GM12878 (cell line): Measurements from ENCODE around the gene RNU2-1. TPM values are rescaled to one million over a fixed set of nuclear protein-coding genes. Genes with fewer than 3 reads are reported as not detected.

Experiments
- RFX5 ChIP-seq: IDR thresholded peaks from 2 replicates; pipeline ENCODE4 v1.6.1; 2011; ENCODE audit warnings: low read depth, low read length, improper control_type of control experiment
- SIX5 ChIP-seq: IDR thresholded peaks from 2 replicates; pipeline ENCODE4 v1.6.1; 2011; ENCODE audit warnings: mild to moderate bottlenecking, low read depth, low read length, moderate library complexity; ENCODE audit not compliant: severe bottlenecking
- polyA plus RNA-seq, 11 experiments: library from polyadenylated mRNA; depleted of rRNA in 4 of 11; unstranded in 6 of 11; stranded (reverse) in 5 of 11; fragments of >200 nt; fragmentation: Nextera tagmentation in 4 of 11; fragmentation: Illumina TruSeq in 1 of 11; extraction: Ambion mirVana in 4 of 11; extraction: Trizol in 1 of 11; gene quantifications; 1 replicate in 1 of 11; 2 replicates in 10 of 11; pipeline versions ENCODE4 v1.2.1 to v1.2.3, GENCODE V29; 2011 to 2016; ENCODE audit warnings: inconsistent platforms in 2 of 11, missing spikeins in 2 of 11, low read depth in 1 of 11
- small RNA-seq: library from RNA; depleted of rRNA; stranded (forward); fragments of <200 nt; gene quantifications from one replicate; pipeline ENCODE3, GENCODE V24; 2014
- total RNA-seq, 4 experiments: library from RNA; depleted of rRNA in 3 of 4; stranded (reverse); fragments of >200 nt in 3 of 4; fragmentation: Illumina TruSeq in 1 of 4; extraction: Trizol in 1 of 4; gene quantifications; 2 replicates each; pipeline versions ENCODE4 v1.2.1 to v1.2.3, GENCODE V29; 2013 to 2021
- TF ChIP-seq, protein P1 (sequence below): fragments of 150-350 bp; IDR thresholded peaks from 2 replicates; pipeline ENCODE4 v1.6.1; 2014; ENCODE audit warnings: mild to moderate bottlenecking, low read depth, low read length
- TF ChIP-seq, protein P2 (sequence below): IDR thresholded peaks from 2 replicates; pipeline ENCODE4 v1.6.1; 2012; ENCODE audit warnings: low read length, inconsistent platforms

Gene RNU2-1
- total and polyA plus RNA-seq, 10 of the 15 experiments (the other 5 are each of a cell fraction or from before 2014, with no cell fraction given) = 17.5 to 9,631 (median 17.7) TPM; not detected in 7

DNA sequence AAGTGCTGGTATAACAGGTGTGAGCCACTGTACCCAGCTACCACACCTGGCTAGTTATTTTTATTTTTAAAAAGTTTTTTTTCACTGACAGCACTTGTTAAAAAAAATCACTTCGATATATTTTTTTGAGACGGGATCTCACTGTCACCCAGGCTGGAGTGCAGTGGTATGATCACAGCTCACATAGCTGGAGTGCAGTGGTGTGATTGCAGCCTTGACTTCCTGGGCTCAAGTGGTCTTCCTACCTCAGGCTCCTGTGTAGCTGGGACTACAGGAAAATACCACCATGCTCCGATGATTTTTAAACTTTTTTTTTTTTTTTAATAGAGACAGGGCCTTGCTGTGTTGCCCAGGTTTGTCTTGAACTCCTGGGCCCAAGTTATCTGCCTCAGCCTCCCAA is 49.9 kb downstream of the RNU2-1 start (continued):
- TF ChIP-seq, protein P1, sequence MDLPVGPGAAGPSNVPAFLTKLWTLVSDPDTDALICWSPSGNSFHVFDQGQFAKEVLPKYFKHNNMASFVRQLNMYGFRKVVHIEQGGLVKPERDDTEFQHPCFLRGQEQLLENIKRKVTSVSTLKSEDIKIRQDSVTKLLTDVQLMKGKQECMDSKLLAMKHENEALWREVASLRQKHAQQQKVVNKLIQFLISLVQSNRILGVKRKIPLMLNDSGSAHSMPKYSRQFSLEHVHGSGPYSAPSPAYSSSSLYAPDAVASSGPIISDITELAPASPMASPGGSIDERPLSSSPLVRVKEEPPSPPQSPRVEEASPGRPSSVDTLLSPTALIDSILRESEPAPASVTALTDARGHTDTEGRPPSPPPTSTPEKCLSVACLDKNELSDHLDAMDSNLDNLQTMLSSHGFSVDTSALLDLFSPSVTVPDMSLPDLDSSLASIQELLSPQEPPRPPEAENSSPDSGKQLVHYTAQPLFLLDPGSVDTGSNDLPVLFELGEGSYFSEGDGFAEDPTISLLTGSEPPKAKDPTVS = no peak
- TF ChIP-seq RFX5 (no peak), SIX5 (no peak)
- TF ChIP-seq, protein P2, sequence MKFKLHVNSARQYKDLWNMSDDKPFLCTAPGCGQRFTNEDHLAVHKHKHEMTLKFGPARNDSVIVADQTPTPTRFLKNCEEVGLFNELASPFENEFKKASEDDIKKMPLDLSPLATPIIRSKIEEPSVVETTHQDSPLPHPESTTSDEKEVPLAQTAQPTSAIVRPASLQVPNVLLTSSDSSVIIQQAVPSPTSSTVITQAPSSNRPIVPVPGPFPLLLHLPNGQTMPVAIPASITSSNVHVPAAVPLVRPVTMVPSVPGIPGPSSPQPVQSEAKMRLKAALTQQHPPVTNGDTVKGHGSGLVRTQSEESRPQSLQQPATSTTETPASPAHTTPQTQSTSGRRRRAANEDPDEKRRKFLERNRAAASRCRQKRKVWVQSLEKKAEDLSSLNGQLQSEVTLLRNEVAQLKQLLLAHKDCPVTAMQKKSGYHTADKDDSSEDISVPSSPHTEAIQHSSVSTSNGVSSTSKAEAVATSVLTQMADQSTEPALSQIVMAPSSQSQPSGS = no peak

Small RNA genes within 50 kb of the gene (small RNA-seq; reads per million reads assigned to genes)
- gene RF00004 (not detected), gene RNU2-1 (not detected)

Other genes with a start within 250 kb of the RNU2-1 start
Only the 7 nearest of the 10 such genes appear.
- gene VAT1, start 211.6 kb downstream of the RNU2-1 start, total RNA-seq (2014; rRNA removed) = 6.5 and 8.6 TPM in 2 replicates
- gene VAT1, start 211.6 kb downstream of the RNU2-1 start, total RNA-seq (2014; rRNA removed; fragmentation: Illumina TruSeq; extraction: Trizol) = 4.8 and 5.0 TPM in 2 replicates
- 15.7 and 19.8 TPM in 2 replicates for gene VAT1, start 211.6 kb downstream of the RNU2-1 start, total RNA-seq (2021)
- gene VAT1, start 211.6 kb downstream of the RNU2-1 start, polyA plus RNA-seq (2011; rRNA removed) = 7.6 and 17.4 TPM in 2 replicates
- gene VAT1, start 211.6 kb downstream of the RNU2-1 start, polyA plus RNA-seq (2014; fragmentation: Illumina TruSeq; extraction: Trizol) = 5.0 and 8.6 TPM in 2 replicates
- 1 to 10 TPM; 6.0 to 7.8 TPM for gene VAT1, start 211.6 kb downstream of the RNU2-1 start, polyA plus RNA-seq (2014; fragmentation: Nextera tagmentation; extraction: Ambion mirVana)
- gene VAT1, start 211.6 kb downstream of the RNU2-1 start, polyA plus RNA-seq (2014; rRNA removed) = 6.4 and 7.0 TPM in 2 replicates
- 1 to 10 TPM; 7.0 to 9.0 TPM for gene VAT1, start 211.6 kb downstream of the RNU2-1 start, polyA plus RNA-seq (2016; fragmentation: Nextera tagmentation; extraction: Ambion mirVana)
- gene RND2, start 208.7 kb downstream of the RNU2-1 start, total RNA-seq (2014; rRNA removed) = not detected in 2 replicates
- gene RND2, start 208.7 kb downstream of the RNU2-1 start, total RNA-seq (2014; rRNA removed; fragmentation: Illumina TruSeq; extraction: Trizol) = not detected in 2 replicates
- not detected in 2 replicates for gene RND2, start 208.7 kb downstream of the RNU2-1 start, total RNA-seq (2021)
- 0.01 and 0.03 TPM in 2 replicates for gene RND2, start 208.7 kb downstream of the RNU2-1 start, polyA plus RNA-seq (2011; rRNA removed)
- gene RND2, start 208.7 kb downstream of the RNU2-1 start, polyA plus RNA-seq (2014; fragmentation: Illumina TruSeq; extraction: Trizol) = 0.01 TPM in 1 of 2 replicates, not detected in the other
- gene RND2, start 208.7 kb downstream of the RNU2-1 start, polyA plus RNA-seq (2014; fragmentation: Nextera tagmentation; extraction: Ambion mirVana) = not detected
- 0.03 TPM in 1 of 2 replicates, not detected in the other for gene RND2, start 208.7 kb downstream of the RNU2-1 start, polyA plus RNA-seq (2014; rRNA removed)
- gene RND2, start 208.7 kb downstream of the RNU2-1 start, polyA plus RNA-seq (2016; fragmentation: Nextera tagmentation; extraction: Ambion mirVana) = under 1 TPM; 0.04 to 0.05 TPM
- gene BRCA1, start 108.6 kb downstream of the RNU2-1 start, total RNA-seq (2014; rRNA removed) = 51.8 and 54.4 TPM in 2 replicates
- 43.1 and 45.7 TPM in 2 replicates for gene BRCA1, start 108.6 kb downstream of the RNU2-1 start, total RNA-seq (2014; rRNA removed; fragmentation: Illumina TruSeq; extraction: Trizol)
- 38.7 and 39.5 TPM in 2 replicates for gene BRCA1, start 108.6 kb downstream of the RNU2-1 start, total RNA-seq (2021)
- gene BRCA1, start 108.6 kb downstream of the RNU2-1 start, polyA plus RNA-seq (2011; rRNA removed) = 43.6 and 56.6 TPM in 2 replicates
- gene BRCA1, start 108.6 kb downstream of the RNU2-1 start, polyA plus RNA-seq (2014; fragmentation: Illumina TruSeq; extraction: Trizol) = 44.8 and 45.1 TPM in 2 replicates
- 10 to 100 TPM; 16.8 to 17.4 TPM for gene BRCA1, start 108.6 kb downstream of the RNU2-1 start, polyA plus RNA-seq (2014; fragmentation: Nextera tagmentation; extraction: Ambion mirVana)
- 32.1 and 40.2 TPM in 2 replicates for gene BRCA1, start 108.6 kb downstream of the RNU2-1 start, polyA plus RNA-seq (2014; rRNA removed)
- gene BRCA1, start 108.6 kb downstream of the RNU2-1 start, polyA plus RNA-seq (2016; fragmentation: Nextera tagmentation; extraction: Ambion mirVana) = 10 to 100 TPM; 54.9 to 71.2 TPM
- 27.2 and 27.7 TPM in 2 replicates for gene NBR1, start 62.8 kb downstream of the RNU2-1 start, total RNA-seq (2014; rRNA removed)
- gene NBR1, start 62.8 kb downstream of the RNU2-1 start, total RNA-seq (2014; rRNA removed; fragmentation: Illumina TruSeq; extraction: Trizol) = 29.9 and 32.9 TPM in 2 replicates
- 26.9 and 29.2 TPM in 2 replicates for gene NBR1, start 62.8 kb downstream of the RNU2-1 start, total RNA-seq (2021)
- 55.2 and 57.9 TPM in 2 replicates for gene NBR1, start 62.8 kb downstream of the RNU2-1 start, polyA plus RNA-seq (2011; rRNA removed)
- gene NBR1, start 62.8 kb downstream of the RNU2-1 start, polyA plus RNA-seq (2014; fragmentation: Illumina TruSeq; extraction: Trizol) = 33.7 and 42.5 TPM in 2 replicates
- gene NBR1, start 62.8 kb downstream of the RNU2-1 start, polyA plus RNA-seq (2014; fragmentation: Nextera tagmentation; extraction: Ambion mirVana) = 1 to 10 TPM; 3.5 to 6.2 TPM
- 16.8 and 19.7 TPM in 2 replicates for gene NBR1, start 62.8 kb downstream of the RNU2-1 start, polyA plus RNA-seq (2014; rRNA removed)
- 10 to 100 TPM; 29.3 to 30.2 TPM for gene NBR1, start 62.8 kb downstream of the RNU2-1 start, polyA plus RNA-seq (2016; fragmentation: Nextera tagmentation; extraction: Ambion mirVana)
- 7.9 and 8.9 TPM in 2 replicates for gene TMEM106A, start 22.1 kb downstream of the RNU2-1 start, total RNA-seq (2014; rRNA removed)
- gene TMEM106A, start 22.1 kb downstream of the RNU2-1 start, total RNA-seq (2014; rRNA removed; fragmentation: Illumina TruSeq; extraction: Trizol) = 8.0 and 9.3 TPM in 2 replicates
- 14.6 and 18.7 TPM in 2 replicates for gene TMEM106A, start 22.1 kb downstream of the RNU2-1 start, total RNA-seq (2021)
- 8.7 and 13.9 TPM in 2 replicates for gene TMEM106A, start 22.1 kb downstream of the RNU2-1 start, polyA plus RNA-seq (2011; rRNA removed)
- gene TMEM106A, start 22.1 kb downstream of the RNU2-1 start, polyA plus RNA-seq (2014; fragmentation: Illumina TruSeq; extraction: Trizol) = 9.0 and 11.5 TPM in 2 replicates
- 1 to 10 TPM; 2.3 to 2.6 TPM for gene TMEM106A, start 22.1 kb downstream of the RNU2-1 start, polyA plus RNA-seq (2014; fragmentation: Nextera tagmentation; extraction: Ambion mirVana)
- 9.3 and 13.1 TPM in 2 replicates for gene TMEM106A, start 22.1 kb downstream of the RNU2-1 start, polyA plus RNA-seq (2014; rRNA removed)
- gene TMEM106A, start 22.1 kb downstream of the RNU2-1 start, polyA plus RNA-seq (2016; fragmentation: Nextera tagmentation; extraction: Ambion mirVana) = 10 to 100 TPM in 1 of 2 experiments, 1 to 10 TPM in 1; 8.8 to 14.1 TPM
- not detected in 2 replicates for gene CCDC200, start 5.4 kb downstream of the RNU2-1 start, total RNA-seq (2014; rRNA removed)
- gene CCDC200, start 5.4 kb downstream of the RNU2-1 start, total RNA-seq (2014; rRNA removed; fragmentation: Illumina TruSeq; extraction: Trizol) = not detected in 2 replicates
- gene CCDC200, start 5.4 kb downstream of the RNU2-1 start, total RNA-seq (2021) = not detected in 2 replicates
- gene CCDC200, start 5.4 kb downstream of the RNU2-1 start, polyA plus RNA-seq (2011; rRNA removed) = not detected in 2 replicates
- gene CCDC200, start 5.4 kb downstream of the RNU2-1 start, polyA plus RNA-seq (2014; fragmentation: Illumina TruSeq; extraction: Trizol) = not detected in 2 replicates
- 1 to 10 TPM in 1 of 2 experiments, under 1 TPM in 1; 0.46 to 2.3 TPM for gene CCDC200, start 5.4 kb downstream of the RNU2-1 start, polyA plus RNA-seq (2014; fragmentation: Nextera tagmentation; extraction: Ambion mirVana)
- gene CCDC200, start 5.4 kb downstream of the RNU2-1 start, polyA plus RNA-seq (2014; rRNA removed) = not detected in 2 replicates
- 1 to 10 TPM; 3.2 to 3.9 TPM for gene CCDC200, start 5.4 kb downstream of the RNU2-1 start, polyA plus RNA-seq (2016; fragmentation: Nextera tagmentation; extraction: Ambion mirVana)
- gene ARL4D, start 165.0 kb upstream of the RNU2-1 start, total RNA-seq (2014; rRNA removed) = 0.90 and 1.2 TPM in 2 replicates
- 0.18 and 0.72 TPM in 2 replicates for gene ARL4D, start 165.0 kb upstream of the RNU2-1 start, total RNA-seq (2014; rRNA removed; fragmentation: Illumina TruSeq; extraction: Trizol)
- 1.2 and 1.5 TPM in 2 replicates for gene ARL4D, start 165.0 kb upstream of the RNU2-1 start, total RNA-seq (2021)
- gene ARL4D, start 165.0 kb upstream of the RNU2-1 start, polyA plus RNA-seq (2011; rRNA removed) = 0.10 and 0.13 TPM in 2 replicates
- 0.14 and 0.79 TPM in 2 replicates for gene ARL4D, start 165.0 kb upstream of the RNU2-1 start, polyA plus RNA-seq (2014; fragmentation: Illumina TruSeq; extraction: Trizol)
- gene ARL4D, start 165.0 kb upstream of the RNU2-1 start, polyA plus RNA-seq (2014; fragmentation: Nextera tagmentation; extraction: Ambion mirVana) = under 1 TPM; 0.13 to 0.60 TPM
- gene ARL4D, start 165.0 kb upstream of the RNU2-1 start, polyA plus RNA-seq (2014; rRNA removed) = 1.4 and 1.5 TPM in 2 replicates
- under 1 TPM; 0.60 to 0.82 TPM for gene ARL4D, start 165.0 kb upstream of the RNU2-1 start, polyA plus RNA-seq (2016; fragmentation: Nextera tagmentation; extraction: Ambion mirVana)